Inflammatory macrophage treated with lipopolysaccharide for 1 hour (primary cell): ENCODE data around the gene SLC4A1AP.
A peak's percentile ranks its signal among the peaks of the same experiment; 100 is the strongest.

Experiments
- DNase-seq, 2 donors: peaks; one replicate each; pipeline ENCODE4 v3.0.0-alpha.2; 2020 to 2022

Gene SLC4A1AP

DNA sequence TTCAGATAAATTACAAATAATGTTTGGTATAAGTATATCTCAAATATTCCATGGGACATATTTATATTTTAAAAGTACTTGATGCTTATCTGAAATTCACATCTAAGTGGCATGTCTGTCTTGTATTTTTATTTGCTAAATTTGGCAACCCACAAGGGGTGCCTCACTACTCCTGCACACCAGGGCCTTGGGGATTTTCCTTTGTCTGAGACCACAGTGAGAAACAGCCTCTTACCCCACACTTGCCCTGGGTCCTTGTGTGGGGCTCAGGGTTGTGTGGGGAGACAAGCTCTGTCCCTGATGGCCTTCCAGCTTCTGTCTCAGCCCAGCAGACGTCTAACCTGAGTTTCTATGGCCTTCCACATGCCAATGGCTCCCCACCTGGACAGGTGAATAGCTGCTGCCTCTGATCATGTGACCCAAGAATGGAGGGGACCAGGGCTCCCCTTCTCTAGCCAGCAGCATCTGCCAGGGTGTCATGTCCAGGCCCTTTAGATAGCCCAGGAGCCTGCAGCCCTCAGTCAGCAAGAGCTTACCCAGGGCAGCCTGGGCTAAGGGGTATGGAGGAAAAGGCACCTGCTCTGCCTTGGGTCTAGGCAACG, 58.3 kb downstream of the SLC4A1AP start:
- DNase-seq, result no peak

GRCh38 chr2:27723372-27724144, 59.9 kb downstream of the SLC4A1AP start:
- DNase-seq, result peak; percentile 70 to 82

DNA sequence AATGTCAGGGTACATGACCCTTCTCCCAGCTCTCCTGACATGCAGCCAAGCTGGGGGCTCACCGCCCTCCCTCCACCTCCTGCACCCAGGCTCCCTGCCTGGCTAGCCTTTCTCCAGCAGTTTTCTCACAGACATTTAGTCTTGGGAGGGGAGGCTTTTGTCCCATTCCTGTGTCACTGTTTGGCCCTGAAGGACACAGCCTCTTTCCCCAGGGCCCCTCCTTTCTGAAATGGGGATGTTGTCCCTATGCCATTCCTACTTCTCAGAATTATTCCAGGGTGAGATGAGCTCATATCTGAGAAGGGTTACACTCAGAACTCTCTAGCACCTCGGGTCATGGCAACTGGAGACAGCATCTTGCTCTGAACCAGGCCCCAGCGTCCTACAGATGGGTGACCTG, 60.5 kb downstream of the SLC4A1AP start:
- DNase-seq, result no peak

DNA sequence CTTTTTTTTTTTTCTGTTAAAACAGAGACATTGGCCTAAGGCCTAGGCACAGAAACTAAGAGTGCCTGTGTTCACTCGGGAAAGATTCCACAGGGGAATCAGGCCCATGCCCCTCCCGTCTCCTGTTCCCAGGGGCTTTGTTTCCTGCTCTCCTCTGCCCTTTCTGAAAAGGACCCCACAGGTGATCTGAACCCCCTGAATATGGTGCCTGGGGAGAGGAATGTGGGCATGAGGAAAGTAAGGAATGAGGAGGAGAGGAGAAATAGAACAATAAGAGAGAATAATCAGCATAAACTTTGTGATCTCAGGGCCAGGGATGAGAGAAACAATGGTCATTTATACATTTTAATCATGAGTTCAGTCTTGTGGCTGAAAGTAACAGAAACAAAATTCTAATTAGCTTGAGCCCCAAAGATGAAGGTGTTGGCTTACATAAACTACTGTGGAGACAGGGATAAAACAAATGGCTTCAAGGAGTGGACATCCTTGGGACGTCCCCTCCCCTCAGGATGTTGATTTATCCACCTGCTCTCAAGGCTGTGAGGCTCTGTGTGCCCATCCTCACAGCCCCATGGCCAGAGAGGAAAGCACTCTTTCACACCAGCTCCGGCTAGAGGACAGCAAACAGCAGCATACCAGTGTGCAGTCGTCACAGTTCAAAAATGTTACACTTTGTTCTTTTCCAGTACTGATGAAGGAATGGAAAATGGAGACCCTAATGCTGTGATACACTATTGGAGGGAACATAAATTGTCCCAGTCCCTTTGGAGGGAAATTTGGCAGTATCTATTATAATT, 61.4 kb downstream of the SLC4A1AP start:
- no peak for DNase-seq

- peak; percentile 78 to 80 for DNase-seq
These were observed 63.6 kb downstream of the SLC4A1AP start for GRCh38 chr2:27727257-27727656.

- no peak for DNase-seq
These were observed 64.6 kb downstream of the SLC4A1AP start for GRCh38 chr2:27728081-27728858.

DNA sequence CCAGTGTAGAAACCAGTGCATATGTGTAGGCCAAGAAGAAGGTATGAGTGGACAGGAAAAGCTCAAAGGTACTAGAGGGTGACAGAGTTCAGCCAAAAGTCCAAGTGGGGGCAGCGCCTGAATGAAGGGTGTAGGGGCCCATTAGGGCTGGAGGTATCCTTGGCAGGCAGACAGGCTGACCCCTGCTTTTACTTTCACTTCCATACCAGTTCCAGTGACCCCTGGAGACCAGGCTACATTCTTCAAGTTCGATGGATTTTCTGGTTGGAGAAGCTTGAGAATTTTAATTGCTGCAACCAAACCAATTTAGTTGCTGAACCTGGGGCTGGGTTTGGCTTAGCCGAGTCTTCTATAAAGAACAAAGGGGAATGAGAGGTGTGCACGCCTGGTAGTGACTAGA, 65.5 kb downstream of the SLC4A1AP start:
- DNase-seq, result no peak

- DNase-seq, result no peak
These were observed 65.9 kb downstream of the SLC4A1AP start for GRCh38 chr2:27729614-27730013.

- no peak for DNase-seq
These were observed 66.6 kb downstream of the SLC4A1AP start for GRCh38 chr2:27730261-27730662.

GRCh38 chr2:27730980-27731691, 67.4 kb downstream of the SLC4A1AP start:
- no peak for DNase-seq

DNA sequence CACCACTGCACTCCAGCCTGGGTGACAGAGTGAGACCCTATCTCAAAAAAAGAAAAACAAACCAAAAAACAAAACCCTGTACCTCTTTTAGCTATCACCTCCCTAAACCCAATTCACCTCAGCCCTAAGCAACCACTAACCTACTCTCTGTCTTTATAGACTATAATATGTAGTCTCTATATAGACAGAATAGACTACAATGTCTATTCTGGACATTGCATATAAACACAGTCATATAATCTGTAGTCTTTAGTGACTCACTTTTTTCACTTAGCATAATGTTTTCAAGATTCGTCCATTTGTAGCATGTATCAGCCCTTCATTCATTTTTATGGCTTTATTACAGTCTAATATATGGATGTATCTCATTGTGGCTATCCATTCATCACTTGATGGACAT, 70.6 kb downstream of the SLC4A1AP start:
- DNase-seq, result no peak

- DNase-seq, result peak; percentile 54 to 56
These were observed 71.7 kb downstream of the SLC4A1AP start for GRCh38 chr2:27735263-27735904.

GRCh38 chr2:27736031-27736889, 72.6 kb downstream of the SLC4A1AP start:
- DNase-seq, result no peak

DNA sequence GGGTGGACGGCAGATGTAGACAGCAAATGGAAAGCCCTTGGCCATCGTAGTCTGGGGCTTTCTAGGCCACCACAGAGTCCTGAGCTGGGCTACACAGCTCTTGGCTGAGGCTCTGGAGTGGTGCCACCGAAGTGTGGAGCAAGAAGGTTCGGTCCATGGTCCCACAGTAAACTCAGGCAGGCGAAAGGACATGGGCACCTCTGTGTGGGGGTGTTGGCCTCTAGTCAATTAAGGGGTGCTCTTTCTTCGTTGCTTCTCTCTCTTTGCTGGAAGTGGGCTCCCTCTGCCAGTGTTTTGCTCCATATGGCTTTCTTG, 73.2 kb downstream of the SLC4A1AP start:
- no peak for DNase-seq

GRCh38 chr2:27737676-27738348, 74.1 kb downstream of the SLC4A1AP start:
- peak; percentile 41 to 53 for DNase-seq

GRCh38 chr2:27738349-27739057, 74.8 kb downstream of the SLC4A1AP start:
- DNase-seq, result no peak

DNA sequence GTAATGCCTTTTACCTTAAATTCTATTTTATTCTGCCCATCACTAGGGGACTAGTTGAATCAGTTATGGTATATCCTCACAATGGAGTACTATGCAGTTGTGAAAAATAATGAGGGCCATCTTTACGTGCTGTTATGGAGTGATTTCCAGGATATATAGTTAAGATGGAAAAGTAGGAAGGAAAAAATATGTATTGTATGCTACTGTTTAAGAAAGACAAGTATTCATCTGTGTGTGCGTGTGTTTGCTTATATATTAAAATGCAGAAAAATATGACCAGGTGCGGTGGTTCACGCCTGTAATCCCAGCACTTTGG, 75.3 kb downstream of the SLC4A1AP start:
- DNase-seq, result no peak

GRCh38 chr2:27741673-27742072, 78.0 kb downstream of the SLC4A1AP start:
- DNase-seq, result no peak

GRCh38 chr2:27742571-27742970, 78.9 kb downstream of the SLC4A1AP start:
- DNase-seq, result no peak
